HG03342 (cell line): ENCODE data around the gene SH3GL2.

Experiments used
- ATAC-seq: cut with Tn5 transposase; IDR thresholded peaks from one replicate; pipeline ENCODE4 v1.9.1; 2021; ENCODE audit warnings: mild to moderate bottlenecking, moderate library complexity; ENCODE audit not compliant: unreplicated experiment

The SH3GL2 gene

DNA sequence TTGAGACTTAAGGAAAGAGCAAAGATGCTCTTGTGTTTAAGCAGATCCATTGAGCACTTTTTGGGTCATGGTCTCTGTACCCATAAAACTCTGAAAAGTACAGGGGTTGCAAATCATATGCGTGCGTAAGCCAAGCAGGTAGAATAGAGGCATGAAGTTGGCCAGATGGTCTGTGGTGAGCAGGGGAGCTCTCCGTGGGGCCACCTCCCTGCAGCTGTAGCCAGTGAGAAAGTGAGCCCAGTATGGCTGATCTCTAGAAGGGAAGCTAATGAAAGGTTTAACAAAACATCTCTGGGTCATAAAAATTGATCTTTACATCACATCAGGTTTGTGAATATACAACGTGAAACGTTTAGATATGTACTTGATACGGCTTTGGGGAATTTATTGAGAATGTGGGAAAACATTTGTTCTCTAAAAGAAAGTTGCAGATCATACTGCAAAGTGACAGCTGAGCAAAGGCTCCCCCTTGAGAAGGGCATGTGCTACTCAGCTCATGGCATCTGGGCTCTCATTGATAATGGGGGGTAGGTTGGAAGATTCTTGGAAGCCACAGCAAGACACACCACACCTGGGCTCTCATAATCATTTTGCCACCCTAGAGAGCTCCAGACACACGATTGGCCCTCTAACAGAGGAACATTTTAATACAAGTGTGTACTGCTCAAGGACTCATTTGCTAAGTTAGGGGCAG lies 30.6 kb downstream of the SH3GL2 start:
- no peak for ATAC-seq

DNA sequence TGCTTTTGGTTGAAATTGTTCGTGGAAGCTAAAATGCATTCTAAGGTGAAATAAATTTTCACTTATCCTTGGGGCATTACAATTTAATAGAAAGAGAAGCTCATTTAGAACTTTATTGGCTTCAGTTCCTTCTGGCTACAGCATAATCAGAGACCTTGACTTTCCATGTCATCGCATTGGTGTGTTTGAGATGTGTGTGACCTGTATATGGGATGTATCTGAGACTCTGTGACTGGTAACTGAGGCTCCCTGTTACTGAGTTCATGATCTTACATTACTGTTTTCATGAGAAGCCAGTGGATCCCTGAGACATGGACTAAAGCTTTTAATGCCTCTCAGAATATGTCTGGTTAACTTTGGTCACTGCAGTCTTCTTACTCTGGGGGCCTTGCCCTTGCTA lies 32.5 kb downstream of the SH3GL2 start:
- ATAC-seq = no peak

DNA sequence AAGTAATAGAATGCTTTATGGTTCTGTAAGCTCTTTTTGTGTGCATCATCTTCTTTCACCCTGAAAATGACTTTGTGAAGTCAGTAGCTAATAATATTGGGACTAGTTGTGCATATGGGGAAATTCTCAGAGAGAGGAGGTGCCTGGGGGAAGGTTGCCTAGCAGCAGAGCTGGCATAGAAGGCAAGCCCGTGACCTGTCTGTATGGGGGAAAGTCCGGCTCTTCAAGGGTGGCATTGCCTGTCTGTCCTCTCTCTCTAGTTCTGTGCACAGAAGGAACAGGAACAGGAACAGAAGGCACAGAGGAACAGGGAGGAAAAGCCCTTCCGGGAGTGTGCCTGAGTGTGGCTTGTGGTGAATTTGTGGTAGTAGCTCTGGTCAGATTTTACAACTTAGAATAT lies 33.1 kb downstream of the SH3GL2 start:
- ATAC-seq = no peak

DNA sequence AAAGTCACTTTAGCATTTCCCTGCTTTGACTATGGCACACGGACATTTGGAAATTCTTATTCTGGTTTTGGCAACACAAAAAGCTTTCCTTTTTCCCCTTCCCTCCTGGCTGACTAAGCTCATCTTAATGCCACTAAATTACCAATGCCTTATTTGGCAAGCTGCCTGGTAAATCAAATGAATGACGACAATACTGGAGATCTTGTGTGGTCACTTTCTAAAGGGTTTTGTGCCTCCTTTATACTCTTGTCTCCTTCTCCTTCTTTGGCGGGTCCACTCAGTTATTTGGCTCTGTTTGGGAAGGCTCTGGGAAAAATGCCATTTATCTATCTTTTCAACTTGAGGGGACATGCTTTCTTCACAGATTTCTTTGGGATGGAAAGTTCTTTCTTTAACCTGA lies 34.9 kb downstream of the SH3GL2 start:
- no peak for ATAC-seq

DNA sequence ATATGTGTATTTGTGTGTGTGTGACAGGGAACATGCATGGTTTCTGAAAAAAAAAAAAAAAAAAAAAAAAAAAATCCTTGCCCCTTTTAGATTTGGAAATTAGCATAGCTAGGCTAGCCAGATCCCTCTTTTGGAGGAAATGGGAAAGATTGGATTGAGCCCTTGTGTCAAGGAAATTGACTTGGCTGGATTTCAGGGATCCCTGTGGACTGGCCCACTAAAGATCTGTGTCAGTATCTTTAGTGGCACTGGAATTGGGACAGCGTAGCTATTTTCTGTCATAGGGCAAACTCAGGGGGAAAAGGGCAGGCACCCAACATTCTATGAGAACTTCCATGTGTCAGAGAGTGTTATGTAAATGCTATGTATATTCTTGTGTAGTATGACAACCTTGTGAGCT lies 35.4 kb downstream of the SH3GL2 start:
- ATAC-seq = no peak

DNA sequence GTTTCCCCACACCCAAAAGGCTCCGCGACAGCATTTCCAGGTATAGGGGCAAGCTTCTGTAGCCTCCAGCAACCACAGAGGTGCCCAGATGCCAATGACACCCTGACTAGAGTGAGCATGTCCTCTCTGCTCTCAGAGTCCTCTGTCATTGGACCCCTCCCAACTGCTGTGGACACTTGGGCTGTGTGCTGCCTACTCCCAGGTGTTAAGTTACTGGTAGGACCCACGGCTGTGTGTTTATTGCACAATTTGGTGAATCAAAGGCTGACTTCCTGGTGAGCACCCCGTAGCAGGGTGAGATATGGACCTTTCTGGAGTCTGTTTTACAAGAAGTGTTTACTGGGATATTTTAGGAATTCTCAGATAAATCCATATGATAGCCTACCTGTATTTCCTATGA lies 36.0 kb downstream of the SH3GL2 start:
- ATAC-seq = no peak

DNA sequence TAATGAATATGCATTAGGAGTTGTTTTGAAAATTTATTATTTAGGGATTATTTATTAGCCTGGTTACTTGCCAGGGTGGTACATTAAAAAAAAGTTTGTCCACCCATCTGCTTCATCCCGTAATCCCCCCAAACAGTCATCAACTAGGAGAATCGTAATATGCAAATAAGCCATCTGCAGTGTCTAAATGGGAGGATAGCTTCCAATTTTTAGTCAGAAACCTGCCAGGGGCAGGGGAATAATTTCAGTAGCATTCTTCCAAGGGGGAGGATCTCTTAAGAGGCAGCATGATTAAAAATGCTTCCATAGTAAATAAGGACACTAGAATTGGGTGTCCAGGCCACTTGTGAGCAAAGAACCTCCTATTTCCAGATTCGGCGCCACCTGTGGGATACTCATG lies 43.3 kb downstream of the SH3GL2 start:
- ATAC-seq = no peak

DNA sequence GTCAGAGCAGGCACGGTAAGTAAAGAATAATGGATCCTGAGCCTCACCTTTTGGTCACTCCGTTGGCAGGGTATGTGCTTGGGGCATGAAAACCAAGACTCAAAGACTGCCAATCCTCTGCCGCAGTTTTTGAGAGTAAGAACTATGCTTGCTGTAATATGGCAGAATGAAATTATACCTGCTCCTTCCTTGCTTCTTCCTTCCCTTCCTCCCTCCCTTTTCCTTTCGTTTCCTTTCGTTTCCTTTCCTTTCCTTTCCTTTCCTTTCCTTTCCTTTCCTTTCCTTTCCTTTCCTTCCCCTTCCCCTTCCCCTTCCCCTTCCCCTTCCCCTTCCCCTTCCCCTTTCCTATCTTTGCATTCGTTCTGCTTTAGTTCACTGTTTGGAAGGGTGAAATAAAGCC lies 43.9 kb downstream of the SH3GL2 start:
- no peak for ATAC-seq

DNA sequence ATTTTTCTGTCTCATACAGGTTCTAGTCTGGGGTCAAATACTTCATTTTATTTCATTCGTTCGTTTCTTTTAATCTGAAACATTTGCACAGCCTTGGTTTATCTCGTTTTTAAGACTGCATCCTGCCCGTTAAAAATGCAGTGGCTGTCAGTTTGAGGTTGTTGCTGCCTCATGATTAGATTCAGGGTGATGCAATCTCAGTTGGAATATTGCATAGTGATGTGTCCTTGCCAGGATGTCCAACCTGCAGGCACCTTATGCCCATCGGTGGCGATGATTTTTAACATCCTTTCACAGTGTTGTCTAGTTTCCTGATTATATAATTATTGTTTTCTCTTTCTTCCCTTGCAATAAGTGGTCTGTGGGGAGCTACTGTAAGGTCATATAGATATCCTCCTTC lies 45.1 kb downstream of the SH3GL2 start:
- ATAC-seq = no peak

DNA sequence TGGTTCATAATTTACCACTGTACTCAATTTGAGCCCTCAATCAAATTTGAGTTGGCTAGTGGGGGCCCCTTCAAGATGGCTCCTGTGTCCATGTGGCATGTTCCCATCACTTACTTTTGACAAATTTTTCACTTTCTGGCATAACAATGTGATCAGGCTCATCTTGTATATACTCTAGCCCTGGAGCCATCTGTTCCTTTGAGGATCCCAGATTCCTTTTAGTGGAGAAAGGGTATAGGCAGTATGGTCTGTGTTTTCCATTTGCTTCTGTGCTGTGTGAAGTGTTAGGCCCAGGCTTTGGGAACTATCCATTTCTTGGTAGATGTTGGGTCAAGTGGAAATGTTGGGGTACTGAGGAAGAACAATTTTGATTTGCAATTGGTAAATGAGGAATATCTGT lies 45.7 kb downstream of the SH3GL2 start:
- ATAC-seq = no peak

DNA sequence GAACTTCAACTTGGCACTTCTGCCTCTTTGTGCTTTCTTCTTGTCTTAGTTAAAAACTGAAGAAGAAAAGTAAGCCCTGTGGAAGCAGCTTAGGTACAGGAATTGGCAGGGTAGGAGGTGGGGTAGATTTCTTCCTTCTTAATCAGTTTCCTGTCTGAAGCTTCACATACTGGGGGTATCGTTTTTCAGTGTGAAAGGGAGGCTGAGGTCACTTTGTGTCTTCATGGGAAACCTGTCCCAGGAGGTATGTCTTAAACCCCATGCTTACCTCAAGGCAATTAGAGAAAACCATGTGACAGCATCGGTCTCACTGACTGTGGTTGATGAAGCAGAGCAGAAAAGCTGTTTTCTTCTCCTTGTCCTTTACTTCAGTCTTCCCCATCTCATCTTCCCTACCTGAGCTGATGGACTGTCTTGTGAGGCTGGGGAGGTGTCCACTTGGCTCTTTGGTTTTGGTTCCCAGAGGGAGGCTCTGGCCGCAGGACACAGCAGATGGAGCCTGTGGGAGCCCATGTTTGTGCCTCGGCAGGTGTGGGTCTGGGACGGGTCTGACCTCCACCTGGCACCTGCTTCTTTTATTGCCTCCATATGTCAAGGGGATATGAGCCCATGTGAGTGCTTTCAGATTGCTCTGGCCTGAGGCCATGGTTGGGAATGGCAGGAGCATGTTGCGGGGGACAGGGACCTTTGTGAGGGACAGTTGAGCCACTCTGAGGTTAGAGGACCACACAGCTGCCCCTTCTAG lies 47.0 kb downstream of the SH3GL2 start:
- ATAC-seq = no peak

DNA sequence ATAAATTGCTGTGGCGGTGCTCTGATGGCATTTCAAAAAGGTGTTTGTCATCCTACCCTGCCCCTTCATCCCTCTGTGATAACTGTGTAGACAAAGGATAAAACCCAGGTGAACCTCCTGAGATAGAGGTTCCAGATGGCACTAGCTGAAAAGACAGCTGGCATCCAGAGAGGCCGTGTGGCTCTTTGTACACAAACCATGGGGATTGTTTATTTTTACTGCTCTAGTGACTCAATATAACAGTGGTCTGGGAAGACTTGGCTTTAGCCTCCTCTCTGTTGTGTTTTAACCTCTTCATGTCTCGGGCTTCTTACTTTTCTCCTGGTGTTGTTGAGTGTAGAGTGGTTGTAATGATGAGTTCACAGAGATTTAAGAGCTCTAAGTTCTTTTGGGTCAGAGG lies 48.8 kb downstream of the SH3GL2 start:
- ATAC-seq = no peak

DNA sequence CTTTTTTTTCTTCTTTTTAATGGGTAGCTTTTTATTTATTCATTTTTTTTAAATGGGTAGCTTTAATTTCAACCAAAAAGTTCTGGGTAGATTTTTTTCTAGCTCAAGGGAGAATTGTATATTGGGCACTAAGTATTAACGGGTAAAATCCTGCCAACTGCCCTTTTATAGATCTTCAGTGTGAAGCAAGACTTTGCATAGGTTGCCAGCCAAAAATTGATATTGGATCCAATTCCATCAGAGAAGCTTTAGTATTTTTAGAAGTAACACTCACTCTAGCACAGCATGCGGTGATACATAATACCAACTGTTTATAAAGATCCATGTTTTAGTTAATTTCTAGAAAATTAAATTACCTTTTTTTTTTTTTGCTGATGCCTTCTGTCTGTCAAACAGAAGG lies 49.8 kb downstream of the SH3GL2 start:
- ATAC-seq = no peak

DNA sequence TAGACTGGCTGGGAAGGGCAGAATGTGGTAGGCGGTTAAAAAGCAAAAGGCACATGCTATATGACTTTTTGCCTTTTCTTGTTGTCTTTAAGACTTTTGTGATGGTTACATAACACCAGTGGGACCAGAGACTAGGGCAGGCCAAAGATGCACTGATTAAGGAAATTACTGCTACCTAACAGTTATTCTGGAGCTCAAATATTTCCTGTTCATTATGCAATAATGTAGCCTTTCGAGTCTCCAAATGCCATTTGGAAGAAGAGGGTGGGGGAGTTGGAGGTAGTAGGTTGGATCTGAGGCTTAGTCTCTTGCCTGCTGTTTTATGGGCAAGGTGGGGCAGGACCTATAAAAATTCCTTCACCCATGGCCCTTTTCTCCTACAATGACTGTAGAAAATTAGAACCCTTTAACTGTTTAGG lies 51.7 kb downstream of the SH3GL2 start:
- no peak for ATAC-seq

DNA sequence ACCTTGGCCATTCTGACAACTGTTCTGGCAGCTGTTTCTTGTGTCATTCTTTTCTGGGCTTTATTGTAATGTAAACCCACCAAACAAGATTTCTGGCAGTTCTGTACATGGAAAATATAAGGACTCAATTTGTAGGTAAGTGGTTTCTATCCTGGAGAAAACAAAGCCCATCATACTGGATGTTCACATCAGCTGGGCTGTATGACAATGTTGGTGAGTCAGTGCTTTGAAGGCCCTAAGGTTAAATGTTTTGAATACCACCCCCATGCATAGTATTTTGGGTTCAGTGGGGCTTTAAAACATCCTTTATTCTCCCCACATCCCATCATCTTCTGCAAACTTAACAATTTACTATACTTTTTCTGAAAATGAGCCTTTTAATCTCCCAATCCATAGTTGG lies 52.5 kb downstream of the SH3GL2 start:
- no peak for ATAC-seq

DNA sequence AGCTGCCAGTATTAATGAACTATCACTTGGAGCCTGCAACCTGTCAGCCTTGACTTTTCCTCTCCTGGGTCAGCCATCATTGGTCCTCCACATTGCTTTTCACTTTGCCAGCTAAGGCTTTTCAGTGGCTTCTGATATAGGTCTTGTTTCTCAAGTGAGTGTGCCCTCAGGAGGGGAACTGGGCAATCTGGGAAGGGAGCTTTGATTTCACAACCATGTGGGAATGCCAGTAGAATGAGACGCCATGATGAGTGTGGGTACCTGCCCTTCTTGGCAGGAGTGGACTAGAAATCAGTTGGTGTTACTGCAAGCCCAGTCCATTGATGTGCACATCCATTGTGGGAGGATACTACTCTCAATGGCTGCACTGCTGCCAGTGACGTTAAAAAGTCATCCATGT lies 54.1 kb downstream of the SH3GL2 start:
- no peak for ATAC-seq

DNA sequence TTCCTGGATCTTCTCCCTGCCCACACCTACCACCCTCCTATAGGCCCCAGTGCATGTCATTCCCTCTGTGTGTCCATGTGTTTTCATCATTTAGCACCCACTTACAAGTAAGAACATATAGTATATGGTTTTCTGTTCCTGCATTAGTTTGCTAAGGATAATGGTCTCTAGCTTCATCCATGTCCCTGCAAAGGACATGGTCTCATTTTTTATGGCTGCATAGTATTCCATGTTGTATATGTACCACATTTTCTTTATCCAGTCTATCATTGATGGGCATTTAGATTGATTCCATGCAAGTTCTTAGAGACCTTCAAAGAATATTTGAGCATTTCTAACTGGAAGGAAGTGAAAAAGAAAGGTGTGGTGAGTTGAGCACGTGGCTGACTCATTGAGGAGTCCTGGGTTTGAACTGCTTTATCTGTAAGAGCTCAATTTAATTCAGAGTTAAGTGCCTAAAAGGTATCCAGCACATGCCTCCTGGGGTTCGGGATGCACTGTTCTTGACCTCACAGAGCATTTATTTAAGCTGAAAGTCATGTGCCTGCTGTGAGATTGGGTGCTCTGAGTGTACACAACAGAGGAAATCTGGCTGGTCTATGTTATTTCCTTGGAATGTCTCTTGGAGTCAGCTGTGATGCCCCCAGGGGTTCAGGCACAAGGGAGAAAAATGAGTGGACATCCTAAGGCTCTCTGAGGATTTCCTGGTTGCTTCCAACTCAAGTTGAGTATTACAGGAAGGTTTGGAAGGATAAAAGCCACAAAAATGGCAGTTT lies 56.4 kb downstream of the SH3GL2 start:
- ATAC-seq = no peak

DNA sequence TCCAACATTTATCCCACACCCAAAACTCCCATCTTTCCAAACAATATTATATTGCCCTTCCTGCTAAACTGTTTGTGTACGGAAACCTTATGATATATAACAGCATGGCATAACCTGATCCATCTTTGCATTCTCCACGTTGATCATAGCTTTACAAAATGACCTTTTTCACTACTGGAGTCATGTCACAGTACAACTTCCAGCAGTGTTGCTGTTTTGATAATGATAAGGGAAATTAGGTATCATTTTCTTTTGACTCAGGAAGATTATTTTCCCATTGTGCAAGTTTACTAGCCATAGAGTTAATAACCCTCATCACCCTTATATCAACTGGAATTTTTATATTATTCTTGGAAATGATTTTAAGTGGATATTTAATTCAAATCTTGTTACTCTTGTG lies 57.5 kb downstream of the SH3GL2 start:
- ATAC-seq = no peak

DNA sequence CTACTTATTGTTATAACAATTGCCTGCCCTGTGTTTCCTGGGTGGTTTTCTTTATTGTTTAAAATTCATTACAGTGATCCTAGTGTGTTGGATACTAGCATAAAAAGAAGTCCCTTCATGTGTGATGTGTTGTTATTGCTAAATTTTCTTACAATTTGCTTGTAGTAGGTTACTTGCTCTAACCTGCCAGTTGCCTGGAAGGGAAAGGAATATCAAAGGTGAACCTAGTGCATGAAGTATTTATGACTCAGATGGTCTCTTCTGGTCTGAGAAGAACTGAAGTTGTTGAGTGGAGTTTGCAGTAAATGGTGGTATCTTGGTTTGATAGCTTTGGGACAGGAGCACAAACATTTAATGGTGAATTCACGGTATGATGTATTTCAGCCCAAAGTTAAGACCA lies 58.0 kb downstream of the SH3GL2 start:
- no peak for ATAC-seq

DNA sequence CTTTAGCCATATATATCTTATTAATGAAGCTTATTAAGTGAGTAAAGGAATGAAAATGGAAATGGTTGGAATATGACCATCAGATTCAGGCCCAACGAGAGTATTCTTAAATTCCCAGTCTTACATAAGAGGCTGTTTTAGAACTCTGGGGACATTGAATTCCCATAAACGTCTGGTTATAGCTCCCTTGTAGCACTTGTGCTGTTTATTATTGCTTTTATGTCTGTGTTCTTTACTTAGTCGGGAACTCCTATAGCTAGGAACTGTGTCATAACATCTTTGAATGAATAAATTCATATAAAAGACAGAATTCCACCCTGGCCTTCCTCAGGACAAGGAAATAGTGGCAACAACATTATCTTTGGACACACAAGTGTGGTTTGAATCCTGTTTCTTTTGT lies 58.4 kb downstream of the SH3GL2 start:
- no peak for ATAC-seq

DNA sequence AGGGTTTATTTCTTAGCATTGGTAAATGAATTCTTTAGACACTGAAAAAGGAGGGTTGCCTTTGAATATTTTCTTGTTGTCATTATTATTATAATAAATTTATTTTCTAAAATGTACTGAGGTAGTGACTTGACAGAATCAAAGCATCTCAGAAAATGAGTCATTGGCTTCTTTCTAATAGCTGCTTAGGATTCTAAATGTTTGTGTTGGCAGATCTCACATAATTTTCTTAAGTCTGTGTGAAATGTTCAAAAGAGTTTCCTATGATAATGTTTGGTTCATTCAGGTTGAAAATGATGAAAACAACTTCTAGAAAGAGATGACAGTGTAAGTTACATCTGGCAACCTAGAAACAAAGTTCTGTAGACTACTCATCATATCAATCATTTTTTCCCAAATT lies 69.7 kb downstream of the SH3GL2 start:
- ATAC-seq = no peak

DNA sequence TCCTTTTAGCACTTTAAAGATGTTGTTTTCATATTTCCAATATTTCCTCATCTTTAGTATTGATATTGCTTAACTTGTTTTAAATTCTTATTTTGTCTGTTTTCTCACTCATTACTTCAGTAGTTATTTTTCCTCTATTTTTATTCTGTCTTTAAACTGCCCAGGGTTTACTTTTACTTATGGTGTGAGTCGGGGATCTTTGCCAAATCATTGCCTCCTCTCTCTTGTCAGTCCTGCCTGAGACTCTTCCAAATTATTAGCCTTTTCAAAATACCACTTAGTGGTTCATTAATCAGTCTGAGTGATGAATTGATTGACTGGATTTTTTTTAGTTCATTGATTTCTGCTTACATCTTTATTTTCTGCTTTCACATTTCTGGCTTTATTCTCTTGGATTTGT lies 72.9 kb downstream of the SH3GL2 start:
- no peak for ATAC-seq
